MM.1S (cell line): ENCODE data around the gene SNAPC1.

Source experiments
- EZH2 ChIP-seq: fragments of 300-600 bp; sonication (generic); optimal IDR thresholded peaks from 2 replicates; pipeline ENCODE3; 2017; ENCODE audit warnings: low read depth, mild to moderate bottlenecking, antibody characterized with exemption, low read length, mixed read lengths
- EZH2phosphoT487 ChIP-seq: fragments of 300-600 bp; sonication (generic); IDR thresholded peaks from 2 replicates; pipeline ENCODE4 v1.6.1; 2018; ENCODE audit warnings: antibody characterized with exemption, low read length
- TF ChIP-seq, protein P1 (sequence below): fragments of 300-600 bp; sonication (generic); IDR thresholded peaks from 2 replicates; pipeline ENCODE4 v1.5.1; 2016; ENCODE audit warnings: antibody characterized with exemption, low read length, mixed read lengths

DNA sequence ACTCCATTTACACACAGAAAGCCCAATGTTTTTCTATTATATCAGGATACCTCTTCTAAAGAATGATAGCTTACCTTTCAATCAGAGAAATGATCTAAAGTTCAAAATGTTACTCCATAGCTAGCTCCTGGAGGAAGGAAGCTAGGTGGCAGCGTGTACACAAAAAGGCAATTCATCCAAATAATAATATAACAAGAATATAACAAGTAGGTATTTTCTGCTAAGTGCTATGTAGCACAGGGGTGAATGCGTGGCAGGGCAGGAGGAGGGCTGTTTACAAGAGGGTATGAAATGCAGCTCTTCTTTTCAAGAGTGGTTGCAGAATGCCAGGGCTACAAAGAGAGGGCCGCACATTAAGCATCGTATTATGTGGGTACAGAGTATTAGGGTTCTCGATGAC lies 663 bp upstream of the SNAPC1 start:
- TF ChIP-seq, protein P1, sequence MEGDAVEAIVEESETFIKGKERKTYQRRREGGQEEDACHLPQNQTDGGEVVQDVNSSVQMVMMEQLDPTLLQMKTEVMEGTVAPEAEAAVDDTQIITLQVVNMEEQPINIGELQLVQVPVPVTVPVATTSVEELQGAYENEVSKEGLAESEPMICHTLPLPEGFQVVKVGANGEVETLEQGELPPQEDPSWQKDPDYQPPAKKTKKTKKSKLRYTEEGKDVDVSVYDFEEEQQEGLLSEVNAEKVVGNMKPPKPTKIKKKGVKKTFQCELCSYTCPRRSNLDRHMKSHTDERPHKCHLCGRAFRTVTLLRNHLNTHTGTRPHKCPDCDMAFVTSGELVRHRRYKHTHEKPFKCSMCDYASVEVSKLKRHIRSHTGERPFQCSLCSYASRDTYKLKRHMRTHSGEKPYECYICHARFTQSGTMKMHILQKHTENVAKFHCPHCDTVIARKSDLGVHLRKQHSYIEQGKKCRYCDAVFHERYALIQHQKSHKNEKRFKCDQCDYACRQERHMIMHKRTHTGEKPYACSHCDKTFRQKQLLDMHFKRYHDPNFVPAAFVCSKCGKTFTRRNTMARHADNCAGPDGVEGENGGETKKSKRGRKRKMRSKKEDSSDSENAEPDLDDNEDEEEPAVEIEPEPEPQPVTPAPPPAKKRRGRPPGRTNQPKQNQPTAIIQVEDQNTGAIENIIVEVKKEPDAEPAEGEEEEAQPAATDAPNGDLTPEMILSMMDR: no peak
- no peak for TF ChIP-seq EZH2
- TF ChIP-seq EZH2phosphoT487: no peak
